Stomach (tissue), 4 donors: ENCODE data around the gene ISG20L2.

Experiments used
- CTCF ChIP-seq, 7 experiments: fragments of 450-650 bp in 4 of 7; fragments of 200-600 bp in 3 of 7; sonication (generic) in 3 of 7; IDR thresholded peaks; one replicate each; pipeline ENCODE4 v1.5.1; 2016 to 2019; ENCODE audit warnings: antibody characterized with exemption in 7 of 7, control low read depth in 2 of 7, mild to moderate bottlenecking in 1 of 7
- POLR2A ChIP-seq, 4 donors: fragments of 450-650 bp; IDR thresholded peaks; one replicate each; pipeline ENCODE4 v1.6.1; 2016; ENCODE audit warnings: antibody characterized with exemption in 4 of 4, control low read depth in 2 of 4, mild to moderate bottlenecking in 1 of 4, moderate library complexity in 1 of 4

GRCh38 chr1:156755527-156755950, 27.0 kb upstream of the ISG20L2 start:
- TF ChIP-seq CTCF (IDR thresholded peaks at IDR 0.05) (no peak), POLR2A (IDR thresholded peaks at IDR 0.05) (no peak)
